Epithelial cell of esophagus (primary cell): ENCODE data around the gene PRSS21.
A peak's percentile ranks its signal among the peaks of the same experiment; 100 is the strongest.

ENCODE experiments used
- DNase-seq: peaks from one replicate; pipeline ENCODE4 v3.0.0; 2010; ENCODE audit warnings: low read depth
- H3K4me3 ChIP-seq: 2 replicates; pipeline ENCODE4 v1.5.1; 2011; ENCODE audit warnings: mild to moderate bottlenecking, low read length, control low read depth
- CTCF ChIP-seq: IDR thresholded peaks from 2 replicates; pipeline ENCODE4 v1.5.1; 2011; ENCODE audit warnings: low read depth, mild to moderate bottlenecking, low read length, control low read depth, inconsistent platforms; ENCODE audit not compliant: insufficient read depth; ENCODE audit errors: missing control alignments

PRSS21 gene

GRCh38 chr16:2845116-2845515, 28.1 kb downstream of the PRSS21 start:
- H3K4me3 ChIP-seq, result no peak overlapping the region
- TF ChIP-seq CTCF, result no peak
- DNase-seq, result no peak

GRCh38 chr16:2846511-2847310, 29.7 kb downstream of the PRSS21 start:
- peak; percentile 79 for DNase-seq
- H3K4me3 ChIP-seq, result no peak overlapping the region
- TF ChIP-seq CTCF, result no peak

GRCh38 chr16:2848933-2849725, 32.1 kb downstream of the PRSS21 start:
- H3K4me3 ChIP-seq, result no peak overlapping the region
- DNase-seq, result no peak
- no peak for TF ChIP-seq CTCF

- no peak overlapping the region for H3K4me3 ChIP-seq
- DNase-seq, result no peak
Observed at GRCh38 chr16:2852003-2852730, 35.1 kb downstream of the PRSS21 start.

GRCh38 chr16:2852731-2853507, 35.9 kb downstream of the PRSS21 start:
- no peak for DNase-seq
- TF ChIP-seq CTCF, result no peak
- H3K4me3 ChIP-seq, result no peak overlapping the region

More at GRCh38 chr16:2852003-2852730, 35.1 kb downstream of the PRSS21 start:
- no peak for TF ChIP-seq CTCF

GRCh38 chr16:2853531-2854073, 36.6 kb downstream of the PRSS21 start:
- DNase-seq, result no peak
- H3K4me3 ChIP-seq, result no peak overlapping the region
- TF ChIP-seq CTCF, result no peak
